Measurements from ENCODE around the gene TMX3. TPM values are rescaled to one million over a fixed set of nuclear protein-coding genes. Genes with fewer than 3 reads are reported as not detected.

The TMX3 gene
- polyA plus RNA-seq, 1 of the 3 experiments (the other 2 are of a cell fraction): 23.3 TPM

GRCh38 chr18:68679528-68679927 is 35.4 kb downstream of the TMX3 start:
- 100% methylated on average over 1 of the region's 1 CpG for WGBS (ENCODE audit: low lambda C conversion rate)
- peaks cover 94 to 98% of the 10 kb centered on the region in 2 experiments for H3K36me3 ChIP-seq (replicated peaks in 1 of 2; ENCODE audit: control insufficient read depth in 1 of 2, insufficient read depth in 2 of 2, low read length in 1 of 2)
- H3K9me2 ChIP-seq: no peaks in the 10 kb centered on the region
- no peak overlapping the region for H3K9ac ChIP-seq
- no peak overlapping the region for H3K4me2 ChIP-seq
- H2AFZ ChIP-seq (ENCODE audit: low read depth): no peak overlapping the region
- peaks cover 20% of the 10 kb centered on the region for H3F3A ChIP-seq (replicated peaks; ENCODE audit: insufficient read depth)
- H3K27ac ChIP-seq (ENCODE audit: low read depth in 2 of 2, low read length in 1 of 2): no peak overlapping the region
- no peaks in the 10 kb centered on the region for H3K79me2 ChIP-seq (ENCODE audit: insufficient read depth)
- H3K4me1 ChIP-seq (ENCODE audit: control insufficient read depth in 1 of 2, insufficient read depth in 2 of 2, low read depth in 1 of 2, low read length in 1 of 2): no peaks in the 10 kb centered on the region
- no peak overlapping the region for H3K4me3 ChIP-seq (ENCODE audit: low read depth in 2 of 2, low read length in 1 of 2)
- TF ChIP-seq REST (IDR thresholded peaks at IDR 0.05; ENCODE audit: low read depth, low read length): no peak
- no peak for TF ChIP-seq RFX5 (IDR thresholded peaks at IDR 0.05; ENCODE audit: low read length)
- TF ChIP-seq FOXM1 (IDR thresholded peaks at IDR 0.05; ENCODE audit: low read depth): no peak
- TF ChIP-seq SMC3 (IDR thresholded peaks at IDR 0.05; ENCODE audit: low read depth, low read length): no peak
- TF ChIP-seq RCOR1 (IDR thresholded peaks at IDR 0.05; ENCODE audit: low read length): no peak
- TF ChIP-seq GATA2 (CRISPR knock-in tag; IDR thresholded peaks at IDR 0.05): no peak
- no peak for TF ChIP-seq SIN3A (IDR thresholded peaks at IDR 0.05; ENCODE audit: borderline replicate concordance, low read depth, low read length)
- no peak for TF ChIP-seq FOSL2 (IDR thresholded peaks at IDR 0.05; ENCODE audit: borderline replicate concordance, low read depth)
- no peak for TF ChIP-seq USF2 (IDR thresholded peaks at IDR 0.05; ENCODE audit: borderline replicate concordance, low read depth, low read length)
- no peak for TF ChIP-seq NRF1 (IDR thresholded peaks at IDR 0.05; ENCODE audit: low read depth, low read length)
- TF ChIP-seq POLR2AphosphoS5 (IDR thresholded peaks at IDR 0.05; ENCODE audit: low read depth, low read length): no peak
- TF ChIP-seq EP300 (IDR thresholded peaks at IDR 0.05; ENCODE audit: borderline replicate concordance in 1 of 2, low read depth in 1 of 2, low read length in 1 of 2): no peak
- no peak for TF ChIP-seq TAF1 (IDR thresholded peaks at IDR 0.05; ENCODE audit: borderline replicate concordance, low read depth, low read length)
- TF ChIP-seq ELF1 (IDR thresholded peaks at IDR 0.05): no peak
- TF ChIP-seq TEAD4 (IDR thresholded peaks at IDR 0.05; ENCODE audit: borderline replicate concordance, insufficient read depth): no peak
- TF ChIP-seq, protein P1, sequence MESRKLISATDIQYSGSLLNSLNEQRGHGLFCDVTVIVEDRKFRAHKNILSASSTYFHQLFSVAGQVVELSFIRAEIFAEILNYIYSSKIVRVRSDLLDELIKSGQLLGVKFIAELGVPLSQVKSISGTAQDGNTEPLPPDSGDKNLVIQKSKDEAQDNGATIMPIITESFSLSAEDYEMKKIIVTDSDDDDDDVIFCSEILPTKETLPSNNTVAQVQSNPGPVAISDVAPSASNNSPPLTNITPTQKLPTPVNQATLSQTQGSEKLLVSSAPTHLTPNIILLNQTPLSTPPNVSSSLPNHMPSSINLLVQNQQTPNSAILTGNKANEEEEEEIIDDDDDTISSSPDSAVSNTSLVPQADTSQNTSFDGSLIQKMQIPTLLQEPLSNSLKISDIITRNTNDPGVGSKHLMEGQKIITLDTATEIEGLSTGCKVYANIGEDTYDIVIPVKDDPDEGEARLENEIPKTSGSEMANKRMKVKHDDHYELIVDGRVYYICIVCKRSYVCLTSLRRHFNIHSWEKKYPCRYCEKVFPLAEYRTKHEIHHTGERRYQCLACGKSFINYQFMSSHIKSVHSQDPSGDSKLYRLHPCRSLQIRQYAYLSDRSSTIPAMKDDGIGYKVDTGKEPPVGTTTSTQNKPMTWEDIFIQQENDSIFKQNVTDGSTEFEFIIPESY (IDR thresholded peaks at IDR 0.05; ENCODE audit: borderline replicate concordance, low read depth): no peak
- no peak for TF ChIP-seq EZH2phosphoT487 (IDR thresholded peaks at IDR 0.05; ENCODE audit: borderline replicate concordance, low read depth)
- no peak for TF ChIP-seq RAD21 (IDR thresholded peaks at IDR 0.05; ENCODE audit: low read length)
- POLR2A ChIA-PET: no interaction called here
- H3K27me3 ChIP-seq (ENCODE audit: insufficient read depth): no peaks in the 10 kb centered on the region
- H3K9me3 ChIP-seq: no peaks in the 10 kb centered on the region
- CTCF ChIA-PET: interaction anchor here (1.4 kb wide), 1 partner anchor 19 kb away, joined by 7 read pairs; no protein-coding TSS in a partner anchor
- no peaks in the 10 kb centered on the region for H4K20me1 ChIP-seq (ENCODE audit: insufficient read depth)
- DNase-seq: no peak
